Stimulated activated naive CD8-positive, alpha-beta T cell treated with anti-CD3 and anti-CD28 coated beads, Interleukin-15, amount 100 ng/mL, for 72 hours (primary cell): ENCODE measurements around the gene KATNB1.

Experiments used
- ATAC-seq: fragments of 150-1000 bp; cut with Tn5 transposase; 2 replicates; pipeline ENCODE4 v1.10.0; 2021; ENCODE audit warnings: mild to moderate bottlenecking, moderate library complexity
- DNase-seq, 2 donors: peaks; one replicate each; pipeline ENCODE4 v3.0.0; 2021 to 2022
- H3K27ac Mint-ChIP-seq, 2 donors: one replicate each; pipeline ENCODE4 v1.8.0; 2022; ENCODE audit warnings: mild to moderate bottlenecking in 2 of 2, mixed read lengths in 2 of 2, moderate library complexity in 2 of 2
- H3K27me3 Mint-ChIP-seq: one replicate; pipeline ENCODE4 v1.8.0; 2022; ENCODE audit warnings: mixed read lengths
- H3K4me1 Mint-ChIP-seq: one replicate; pipeline ENCODE4 v1.8.0; 2022; ENCODE audit warnings: mild to moderate bottlenecking, mixed read lengths
- H3K4me3 Mint-ChIP-seq, 2 donors: one replicate each; pipeline ENCODE4 v1.8.0; 2022; ENCODE audit warnings: mild to moderate bottlenecking in 2 of 2, mixed read lengths in 2 of 2, moderate library complexity in 1 of 2
- H3K9me3 Mint-ChIP-seq, 2 donors: one replicate each; pipeline ENCODE4 v1.8.0; 2022; ENCODE audit warnings: mixed read lengths in 2 of 2

Gene KATNB1

DNA sequence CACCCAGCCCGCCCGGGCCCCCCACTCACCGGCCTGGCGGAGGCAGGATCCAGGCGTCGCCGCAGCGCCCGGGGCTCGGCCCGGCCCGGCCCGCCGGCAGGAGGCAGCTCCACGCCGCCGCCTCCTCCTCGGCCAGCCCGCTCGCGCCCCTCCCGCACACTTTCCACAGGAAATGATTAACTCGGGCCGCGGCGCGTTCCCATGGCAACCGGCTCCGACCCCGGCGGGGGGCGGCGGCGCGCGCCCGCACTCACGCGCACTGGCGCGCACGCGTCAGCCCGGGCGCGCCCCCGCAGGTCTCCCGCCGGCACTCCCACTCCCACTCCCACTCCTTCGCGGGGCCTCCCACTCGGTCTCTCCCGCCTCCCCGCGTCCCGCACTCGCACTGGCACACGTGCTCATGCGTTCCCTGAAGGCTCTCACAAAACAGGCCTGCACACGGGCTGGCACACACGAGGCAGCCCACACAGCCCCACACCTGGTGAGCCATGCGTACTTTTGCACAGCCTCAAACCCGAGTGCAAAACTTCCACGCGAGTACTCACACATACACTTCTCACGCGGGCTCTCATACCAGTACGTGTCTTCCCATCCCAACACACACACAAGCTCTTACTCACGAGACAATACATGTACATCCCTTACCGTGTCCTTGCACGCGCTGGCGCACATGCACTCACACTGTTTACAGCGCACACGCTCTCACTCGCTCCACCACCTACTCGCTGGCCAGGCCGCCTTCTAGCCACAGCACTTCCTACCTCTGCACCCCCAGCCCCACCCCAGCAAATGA, 67.0 kb downstream of the KATNB1 start, which contains the start of gene KIFC3:
TSS of gene KIFC3 (minus strand) at position 151 of the 793 bp plus-strand sequence. CDS start 4,248 bp downstream, outside the sequence.
- ATAC-seq (peak; percentile 79), DNase-seq (peak; percentile 52 to 70)
- H3K9me3 Mint-ChIP-seq = no peaks in the 10 kb centered on the region
- peak within 1 kb of the TSS; percentile 89 to 91 for H3K4me3 Mint-ChIP-seq
- H3K27ac Mint-ChIP-seq = peak within 1 kb of the TSS; percentile 86 to 90
- H3K4me1 Mint-ChIP-seq = peaks cover 46% of the 10 kb centered on the region
- H3K27me3 Mint-ChIP-seq = peaks cover 61% of the 10 kb centered on the region

DNA sequence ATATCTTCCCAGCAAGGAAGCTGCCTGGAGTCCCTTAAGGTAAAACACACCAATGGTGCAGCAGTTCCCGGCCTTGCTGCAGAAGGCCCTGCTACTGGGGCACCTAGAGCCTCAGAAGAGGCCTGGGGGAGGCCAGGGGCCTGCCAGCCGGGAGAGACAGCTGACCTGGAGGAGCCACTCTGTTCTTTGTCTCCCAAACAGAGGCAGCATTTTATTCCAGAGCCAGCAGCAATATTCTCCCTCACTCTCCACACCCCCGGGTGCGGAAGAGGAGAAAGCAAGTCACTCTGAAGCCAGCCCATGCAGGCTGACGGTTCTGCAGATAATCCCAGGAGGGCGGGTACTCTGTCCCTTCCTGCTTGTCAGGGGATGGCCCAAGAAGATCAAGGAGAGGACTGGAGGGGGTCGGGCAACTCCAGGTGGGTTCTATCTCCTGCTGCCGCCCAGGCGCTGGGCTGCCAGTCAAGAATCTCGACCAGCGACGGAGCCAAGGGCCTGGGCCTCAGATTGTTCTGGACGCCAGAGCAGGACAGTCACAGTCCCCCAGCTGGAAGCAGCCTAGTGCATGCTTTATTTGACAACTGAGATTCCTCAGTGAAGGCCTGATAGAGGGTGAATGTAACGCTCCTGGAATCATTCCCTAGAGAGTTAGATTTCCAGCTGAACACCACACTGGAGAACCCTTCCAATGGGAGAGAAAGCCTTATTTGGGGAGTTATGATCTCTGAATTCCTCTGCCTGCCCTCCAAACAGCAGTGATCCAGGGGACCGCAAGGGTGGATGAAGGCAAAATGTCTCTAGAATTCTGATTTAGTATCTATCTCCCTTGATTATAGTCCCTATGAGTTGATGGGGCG, 67.8 kb downstream of the KATNB1 start:
- ATAC-seq (no peak), DNase-seq (no peak)
- peak overlapping the region in 1 of 2 donors; percentile 90 for H3K27ac Mint-ChIP-seq
- peak overlapping the region; percentile 89 to 91 for H3K4me3 Mint-ChIP-seq
- H3K27me3 Mint-ChIP-seq = peaks cover 66% of the 10 kb centered on the region
- H3K4me1 Mint-ChIP-seq = peaks cover 54% of the 10 kb centered on the region
- H3K9me3 Mint-ChIP-seq = no peaks in the 10 kb centered on the region

- Mint-ChIP-seq H3K27ac (no peak overlapping the region), H3K9me3 (no peaks in the 10 kb centered on the region), H3K4me3 (no peak overlapping the region), H3K4me1 (peaks cover 53% of the 10 kb centered on the region), H3K27me3 (peaks cover 65% of the 10 kb centered on the region)
- DNase-seq (no peak), ATAC-seq (no peak)
These were observed 68.7 kb downstream of the KATNB1 start for GRCh38 chr16:57804111-57804837.

- Mint-ChIP-seq H3K27me3 (peaks cover 65% of the 10 kb centered on the region), H3K4me1 (peaks cover 53% of the 10 kb centered on the region), H3K4me3 (no peak overlapping the region), H3K27ac (no peak overlapping the region), H3K9me3 (no peaks in the 10 kb centered on the region)
- no peak for DNase-seq
- no peak for ATAC-seq
These were observed 69.6 kb downstream of the KATNB1 start for GRCh38 chr16:57805176-57805575.
